ENCODE data around the gene NR5A2.

Gene NR5A2

DNA sequence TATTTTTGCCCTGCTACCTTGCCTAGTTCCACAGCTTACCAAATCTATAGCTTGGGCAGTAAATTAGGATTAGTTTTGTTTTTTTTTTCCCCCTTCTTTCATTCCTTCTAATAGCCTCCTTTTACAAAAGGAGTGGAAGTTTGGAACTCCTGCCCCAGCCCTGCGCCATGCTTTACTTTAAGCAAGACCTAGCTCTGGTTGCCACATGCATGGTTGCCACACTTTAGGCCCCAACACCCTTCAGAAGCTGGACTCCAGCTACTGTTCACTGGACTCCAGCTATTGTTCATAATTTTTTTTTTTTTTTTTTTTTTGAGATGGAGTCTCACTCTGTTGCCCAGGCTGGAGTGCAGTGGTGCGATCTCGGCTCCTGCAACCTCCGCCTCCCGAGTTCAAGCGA, 115.8 kb downstream of the NR5A2 start:
- Histone ChIP-seq H3K9me3 (ENCODE audit: control insufficient read depth, insufficient read depth, low read depth, low read length) (no peaks in the 10 kb centered on the region), H3K4me3 (ENCODE audit: low read depth, low read length) (no peak overlapping the region), H3K4me1 (ENCODE audit: control insufficient read depth, insufficient read depth, low read length) (no peaks in the 10 kb centered on the region), H3K27ac (ENCODE audit: extremely low read depth, low read depth, low read length) (no peak overlapping the region), H3K36me3 (ENCODE audit: control insufficient read depth in 2 of 2, insufficient read depth in 1 of 2, low read length in 2 of 2) (no peaks in the 10 kb centered on the region)
- POLR2A ChIA-PET = interaction anchor here (0.7 kb wide), 1 partner anchor 96 kb away, joined by 5 read pairs; no protein-coding TSS in a partner anchor
- TF ChIP-seq ZSCAN23 (tag by site-specific recombination; IDR thresholded peaks at IDR 0.05) (no peak), ZNF266 (tag by site-specific recombination; IDR thresholded peaks at IDR 0.05; ENCODE audit: low read depth) (no peak), RBAK (tag by site-specific recombination; IDR thresholded peaks at IDR 0.05) (no peak)
- TF ChIP-seq, protein P1, sequence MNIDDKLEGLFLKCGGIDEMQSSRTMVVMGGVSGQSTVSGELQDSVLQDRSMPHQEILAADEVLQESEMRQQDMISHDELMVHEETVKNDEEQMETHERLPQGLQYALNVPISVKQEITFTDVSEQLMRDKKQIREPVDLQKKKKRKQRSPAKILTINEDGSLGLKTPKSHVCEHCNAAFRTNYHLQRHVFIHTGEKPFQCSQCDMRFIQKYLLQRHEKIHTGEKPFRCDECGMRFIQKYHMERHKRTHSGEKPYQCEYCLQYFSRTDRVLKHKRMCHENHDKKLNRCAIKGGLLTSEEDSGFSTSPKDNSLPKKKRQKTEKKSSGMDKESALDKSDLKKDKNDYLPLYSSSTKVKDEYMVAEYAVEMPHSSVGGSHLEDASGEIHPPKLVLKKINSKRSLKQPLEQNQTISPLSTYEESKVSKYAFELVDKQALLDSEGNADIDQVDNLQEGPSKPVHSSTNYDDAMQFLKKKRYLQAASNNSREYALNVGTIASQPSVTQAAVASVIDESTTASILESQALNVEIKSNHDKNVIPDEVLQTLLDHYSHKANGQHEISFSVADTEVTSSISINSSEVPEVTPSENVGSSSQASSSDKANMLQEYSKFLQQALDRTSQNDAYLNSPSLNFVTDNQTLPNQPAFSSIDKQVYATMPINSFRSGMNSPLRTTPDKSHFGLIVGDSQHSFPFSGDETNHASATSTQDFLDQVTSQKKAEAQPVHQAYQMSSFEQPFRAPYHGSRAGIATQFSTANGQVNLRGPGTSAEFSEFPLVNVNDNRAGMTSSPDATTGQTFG (tag by site-specific recombination; IDR thresholded peaks at IDR 0.05; ENCODE audit: borderline replicate concordance) = no peak
- CTCF ChIA-PET = interaction anchor here (0.7 to 0.9 kb wide), 2 partner anchors 12 to 350 kb away, joined by 4 read pairs; no protein-coding TSS in a partner anchor

DNA sequence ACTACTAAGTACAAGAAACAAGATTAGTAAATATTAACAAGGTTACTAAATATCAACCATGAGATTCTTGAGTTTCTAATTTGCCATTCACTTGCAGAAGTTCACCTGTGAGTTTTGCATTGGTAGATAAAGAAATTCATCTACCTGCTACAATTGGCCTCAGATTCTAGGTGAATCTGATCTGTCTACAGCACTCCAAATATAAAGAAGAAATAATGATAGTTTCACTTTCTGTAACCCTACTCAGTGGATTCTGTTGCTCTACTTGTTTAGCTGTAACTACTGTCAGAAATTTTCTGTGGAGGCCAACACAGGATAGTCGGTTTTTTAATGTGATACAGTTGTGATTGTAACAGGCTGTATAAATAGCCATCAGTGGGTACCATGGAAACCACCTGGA, 118.6 kb downstream of the NR5A2 start:
- ChIA-PET POLR2A (no interaction called here), CTCF (no interaction called here)
- no peaks in the 10 kb centered on the region for H3K9me3 ChIP-seq (ENCODE audit: control insufficient read depth, insufficient read depth, low read depth, low read length)
- no peak overlapping the region for H3K27ac ChIP-seq (ENCODE audit: extremely low read depth, low read depth, low read length)
- H3K4me3 ChIP-seq (ENCODE audit: low read depth, low read length) = no peak overlapping the region
- H3K4me1 ChIP-seq (ENCODE audit: control insufficient read depth, insufficient read depth, low read length) = 0 out of 2 replicates have a peak, but pooled peaks cover 3% of the 10 kb centered on the region
- H3K36me3 ChIP-seq (ENCODE audit: control insufficient read depth in 2 of 2, insufficient read depth in 1 of 2, low read length in 2 of 2) = no peaks in the 10 kb centered on the region
- no peak for TF ChIP-seq ZNF677 (tag by site-specific recombination; IDR thresholded peaks at IDR 0.05)
- TF ChIP-seq ZNF670 (tag by site-specific recombination; IDR thresholded peaks at IDR 0.05; ENCODE audit: low read depth) = no peak
- TF ChIP-seq SP3 (tag by site-specific recombination; IDR thresholded peaks at IDR 0.05) = no peak
- no peak for TF ChIP-seq ZNF426 (tag by site-specific recombination; IDR thresholded peaks at IDR 0.05)
- TF ChIP-seq ZNF394 (tag by site-specific recombination; IDR thresholded peaks at IDR 0.05; ENCODE audit: borderline replicate concordance) = no peak
- no peak for TF ChIP-seq ZNF585B (tag by site-specific recombination; IDR thresholded peaks at IDR 0.05)
- TF ChIP-seq ZNF544 (tag by site-specific recombination; IDR thresholded peaks at IDR 0.05) = no peak
- no peak for TF ChIP-seq ZNF302 (tag by site-specific recombination; IDR thresholded peaks at IDR 0.05; ENCODE audit: low read depth)
- TF ChIP-seq OSR2 (tag by site-specific recombination; IDR thresholded peaks at IDR 0.05) = no peak
- no peak for TF ChIP-seq ZNF2 (tag by site-specific recombination; IDR thresholded peaks at IDR 0.05)
- TF ChIP-seq ZNF629 (tag by site-specific recombination; IDR thresholded peaks at IDR 0.05) = no peak
- TF ChIP-seq ZNF26 (tag by site-specific recombination; IDR thresholded peaks at IDR 0.05) = no peak
- no peak for TF ChIP-seq REPIN1 (tag by site-specific recombination; IDR thresholded peaks at IDR 0.05; ENCODE audit: low read depth)

- 0 out of 2 replicates have a peak, but pooled peaks cover 3% of the 10 kb centered on the region for H3K4me1 ChIP-seq (ENCODE audit: control insufficient read depth, insufficient read depth, low read length)
- POLR2A ChIA-PET = no interaction called here
- no peak for TF ChIP-seq ZNF610 (tag by site-specific recombination; IDR thresholded peaks at IDR 0.05; ENCODE audit: borderline replicate concordance)
- no peak for TF ChIP-seq ZBTB11 (tag by site-specific recombination; conservative IDR thresholded peaks at IDR 0.05; ENCODE audit: low read depth)
- TF ChIP-seq ZNF140 (tag by site-specific recombination; IDR thresholded peaks at IDR 0.05) = no peak
- no peak for TF ChIP-seq ZFP37 (tag by site-specific recombination; IDR thresholded peaks at IDR 0.05)
- no peak for TF ChIP-seq ZNF121 (tag by site-specific recombination; IDR thresholded peaks at IDR 0.05)
- no peak for TF ChIP-seq ZNF629 (tag by site-specific recombination; IDR thresholded peaks at IDR 0.05)
Observed at GRCh38 chr1:200147094-200147493, 119.6 kb downstream of the NR5A2 start.

More at GRCh38 chr1:200147094-200147493, 119.6 kb downstream of the NR5A2 start:
- no peaks in the 10 kb centered on the region for H3K36me3 ChIP-seq (ENCODE audit: control insufficient read depth in 2 of 2, insufficient read depth in 1 of 2, low read length in 2 of 2)
- CTCF ChIA-PET = no interaction called here
- H3K9me3 ChIP-seq (ENCODE audit: control insufficient read depth, insufficient read depth, low read depth, low read length) = no peaks in the 10 kb centered on the region
- no peak overlapping the region for H3K27ac ChIP-seq (ENCODE audit: extremely low read depth, low read depth, low read length)
- H3K4me3 ChIP-seq (ENCODE audit: low read depth, low read length) = no peak overlapping the region

Data from HEK293 (cell line).